BE2C (cell line): ENCODE results near the gene CDX2.

ENCODE experiments used
- DNase-seq: peaks from one replicate; pipeline ENCODE4 v3.0.0-alpha.2; 2020
- H3K27me3 ChIP-seq: fragments of 250-450 bp; sonication (Bioruptor Pico); 2 replicates; pipeline ENCODE4 v1.5.1; 2020; ENCODE audit warnings: mild to moderate bottlenecking
- H3K36me3 ChIP-seq: fragments of 250-450 bp; sonication (Bioruptor Pico); 2 replicates; pipeline ENCODE4 v1.5.1; 2020; ENCODE audit warnings: mild to moderate bottlenecking
- H3K4me1 ChIP-seq: fragments of 250-450 bp; sonication (Bioruptor Pico); 2 replicates; pipeline ENCODE4 v1.5.1; 2020
- H3K4me3 ChIP-seq: 2 replicates; pipeline ENCODE4 v1.5.1; 2011; ENCODE audit warnings: low read depth, low read length
- H3K9me3 ChIP-seq: fragments of 250-450 bp; sonication (Bioruptor Pico); 2 replicates; pipeline ENCODE4 v1.5.1; 2020
- CTCF ChIP-seq: IDR thresholded peaks from 2 replicates; pipeline ENCODE4 v1.5.1; 2012; ENCODE audit warnings: mild to moderate bottlenecking, low read depth, low read length

The CDX2 gene

GRCh38 chr13:27942972-27943371 lies 26.1 kb downstream of the CDX2 start:
- Histone ChIP-seq H3K27me3 (peaks cover 9% of the 10 kb centered on the region), H3K36me3 (no peaks in the 10 kb centered on the region), H3K4me1 (no peaks in the 10 kb centered on the region), H3K9me3 (no peaks in the 10 kb centered on the region), H3K4me3 (no peak overlapping the region)
- no peak for TF ChIP-seq CTCF
- no peak for DNase-seq

GRCh38 chr13:27933580-27934328 lies 35.4 kb downstream of the CDX2 start:
- Histone ChIP-seq H3K9me3 (no peaks in the 10 kb centered on the region), H3K27me3 (peaks cover 36% of the 10 kb centered on the region), H3K4me1 (no peaks in the 10 kb centered on the region), H3K4me3 (no peak overlapping the region), H3K36me3 (no peaks in the 10 kb centered on the region)
- TF ChIP-seq CTCF: no peak
- no peak for DNase-seq

- Histone ChIP-seq H3K27me3 (peaks cover 43% of the 10 kb centered on the region), H3K9me3 (no peaks in the 10 kb centered on the region), H3K36me3 (no peaks in the 10 kb centered on the region), H3K4me1 (no peaks in the 10 kb centered on the region), H3K4me3 (no peak overlapping the region)
- no peak for DNase-seq
- no peak for TF ChIP-seq CTCF
Measured at GRCh38 chr13:27933118-27933517, 36.0 kb downstream of the CDX2 start.

GRCh38 chr13:27929868-27930267 lies 39.2 kb downstream of the CDX2 start:
- no peak for TF ChIP-seq CTCF
- no peak for DNase-seq
- H3K27me3 ChIP-seq: peaks cover 75% of the 10 kb centered on the region

GRCh38 chr13:27928805-27929753 lies 40.0 kb downstream of the CDX2 start:
- Histone ChIP-seq H3K4me3 (no peak overlapping the region), H3K9me3 (no peaks in the 10 kb centered on the region), H3K4me1 (no peaks in the 10 kb centered on the region), H3K27me3 (peaks cover 83% of the 10 kb centered on the region), H3K36me3 (no peaks in the 10 kb centered on the region)
- TF ChIP-seq CTCF: no peak
- no peak for DNase-seq

More at GRCh38 chr13:27929868-27930267, 39.2 kb downstream of the CDX2 start:
- H3K4me1 ChIP-seq: no peaks in the 10 kb centered on the region
- H3K9me3 ChIP-seq: no peaks in the 10 kb centered on the region
- no peaks in the 10 kb centered on the region for H3K36me3 ChIP-seq
- H3K4me3 ChIP-seq: no peak overlapping the region
